ENCODE data around the gene SLIT3. TPM values are rescaled to one million over a fixed set of nuclear protein-coding genes. Genes with fewer than 3 reads are reported as not detected.

SLIT3 gene
- total RNA-seq, 1 experiment from 2014 or later = 0.92 TPM

- Histone ChIP-seq H4K91ac (ENCODE audit: insufficient read length, low read depth, low read length) (no peak overlapping the region), H4K20me1 (ENCODE audit: control insufficient read depth, insufficient read depth, insufficient read length) (no peaks in the 10 kb centered on the region), H3K4ac (ENCODE audit: low read depth, low read length) (no peak overlapping the region), H2BK5ac (ENCODE audit: insufficient read length, low read length) (no peak overlapping the region), H3K56ac (ENCODE audit: insufficient read length, low read depth, low read length) (no peak overlapping the region), H2AK5ac (ENCODE audit: insufficient read length, low read length) (no peak overlapping the region), H4K5ac (ENCODE audit: insufficient read length, low read depth, low read length) (no peak overlapping the region), H3K14ac (ENCODE audit: insufficient read depth, low read length) (no peak overlapping the region), H2BK15ac (ENCODE audit: low read depth, low read length) (no peak overlapping the region), H3K79me2 (ENCODE audit: insufficient read depth, low read length) (no peaks in the 10 kb centered on the region), H2BK20ac (ENCODE audit: low read depth, low read length, poor library complexity, severe bottlenecking) (no peak overlapping the region), H3T11ph (ENCODE audit: low read length) (no peak overlapping the region), H3K4me2 (ENCODE audit: insufficient read depth, insufficient read length, low read length) (no peak overlapping the region), H3K9ac (ENCODE audit: extremely low read depth, insufficient read length, low read length) (no peak overlapping the region), H3K23ac (ENCODE audit: insufficient read length, low read depth, low read length) (no peak overlapping the region), H2BK12ac (ENCODE audit: insufficient read length, low read depth, low read length) (no peak overlapping the region), H3K27ac (ENCODE audit: insufficient read length, low read depth, low read length) (no peak overlapping the region), H3K23me2 (ENCODE audit: insufficient read length, low read depth, low read length, poor library complexity, severe bottlenecking) (no peaks in the 10 kb centered on the region), H3K18ac (ENCODE audit: insufficient read length, low read depth, low read length) (no peak overlapping the region), H3K27me3 (ENCODE audit: insufficient read depth, low read length) (no peaks in the 10 kb centered on the region), H3K9me3 (ENCODE audit: control insufficient read depth, low read depth, low read length) (no peaks in the 10 kb centered on the region), H2BK120ac (ENCODE audit: low read depth, low read length, poor library complexity, severe bottlenecking) (no peak overlapping the region), H3K4me1 (ENCODE audit: insufficient read depth, low read length) (no peaks in the 10 kb centered on the region), H3K79me1 (ENCODE audit: insufficient read depth, low read depth, low read length, poor library complexity, severe bottlenecking) (no peaks in the 10 kb centered on the region), H2AFZ (ENCODE audit: low read length) (no peak overlapping the region), H4K8ac (replicated peaks; ENCODE audit: insufficient read length, low read depth, low read length) (no peak overlapping the region)
- H3K9me3 Mint-ChIP-seq = no peaks in the 10 kb centered on the region
- H3K36me3 Mint-ChIP-seq (ENCODE audit: insufficient read depth in 1 of 3, low read depth in 3 of 3) = no peaks in the 10 kb centered on the region
- peak overlapping the region in 1 of 3 experiments; percentile 65; a peak in 1 of 7 replicates for H3K27ac Mint-ChIP-seq
- H3K27me3 Mint-ChIP-seq (ENCODE audit: low read depth) = no peaks in the 10 kb centered on the region
- WGBS (ENCODE audit: extremely low coverage, insufficient read length, low lambda C conversion rate) = no CpG with 5 or more reads among the region's 3 CpGs
- DNase-seq = no peak
- TF ChIP-seq CTCF (conservative IDR thresholded peaks at IDR 0.05) = no peak
- H3K4me3 Mint-ChIP-seq = no peak overlapping the region
- H3K4me1 Mint-ChIP-seq = peaks cover 9 to 28% of the 10 kb centered on the region in 2 experiments
Observed at GRCh38 chr5:168948746-168949145, 352.2 kb downstream of the SLIT3 start.
